SU-DHL-6 (cell line): ENCODE measurements around the gene LRTM1.

Experiments
- CTCF ChIP-seq: fragments of 200-600 bp; sonication (generic); IDR thresholded peaks from one replicate; pipeline ENCODE4 v1.5.1; 2017; ENCODE audit warnings: antibody characterized with exemption, mild to moderate bottlenecking, low read length, moderate library complexity; ENCODE audit not compliant: insufficient read depth, poor library complexity, severe bottlenecking
- EZH2phosphoT487 ChIP-seq: fragments of 200-600 bp; sonication (generic), shearing (Covaris generic); conservative IDR thresholded peaks from 2 replicates; pipeline ENCODE4 v1.6.1; 2018; ENCODE audit warnings: mild to moderate bottlenecking, antibody characterized with exemption, low read length, moderate library complexity, mixed read lengths

GRCh38 chr3:54957711-54958110 lies 29.9 kb upstream of the LRTM1 start:
- TF ChIP-seq CTCF (no peak), EZH2phosphoT487 (no peak)
